Ascending aorta (tissue), 2 donors: ENCODE data around the gene LHX6. TPM values are rescaled to one million over a fixed set of nuclear protein-coding genes. Genes with fewer than 3 reads are reported as not detected.

Experiments
- DNase-seq, 2 donors: peaks; one replicate each; pipeline ENCODE4 v3.0.0-alpha.2; 2019; ENCODE audit warnings: low spot score in 2 of 2
- H3K27ac ChIP-seq, 2 donors: fragments of 200-600 bp; sonication (generic); one replicate each; pipeline ENCODE4 v1.5.1; 2016 to 2017; ENCODE audit warnings: mild to moderate bottlenecking in 1 of 2
- H3K27me3 ChIP-seq: fragments of 200-600 bp; sonication (generic); one replicate; pipeline ENCODE4 v1.5.1; 2017
- H3K36me3 ChIP-seq, 2 donors: fragments of 200-600 bp; sonication (generic); one replicate each; pipeline ENCODE4 v1.5.1; 2016
- H3K4me1 ChIP-seq, 2 donors: fragments of 200-600 bp; sonication (generic); one replicate each; pipeline ENCODE4 v1.5.1; 2016 to 2017; ENCODE audit warnings: mild to moderate bottlenecking in 1 of 2
- H3K4me3 ChIP-seq, 2 donors: fragments of 200-600 bp; sonication (generic); one replicate each; pipeline ENCODE4 v1.5.1; 2016 to 2017; ENCODE audit warnings: mild to moderate bottlenecking in 1 of 2
- H3K9me3 ChIP-seq, 2 donors: fragments of 200-600 bp; sonication (generic); one replicate each; pipeline ENCODE4 v1.5.1; 2016
- intact Hi-C: fragments of 100-400 bp; cut with DNase I; formaldehyde crosslinking; loops from one replicate; pipeline ENCODE4 v1.15.1; 2023
- total RNA-seq: library from RNA; depleted of rRNA; stranded (reverse); fragments of >200 nt; gene quantifications from one replicate; pipeline ENCODE4 v1.1.0, GENCODE V29; 2016
- TF ChIP-seq, protein P1 (sequence below), 3 experiments: fragments of 200-600 bp in 2 of 3; fragments of 450-650 bp in 1 of 3; sonication (generic) in 2 of 3; IDR thresholded peaks; one replicate each; pipeline ENCODE4 v1.5.1; 2016 to 2019; ENCODE audit warnings: antibody characterized with exemption in 3 of 3, mild to moderate bottlenecking in 1 of 3, moderate library complexity in 1 of 3

LHX6 gene
- total RNA-seq, 1 donor from 2014 or later: 141 TPM

DNA sequence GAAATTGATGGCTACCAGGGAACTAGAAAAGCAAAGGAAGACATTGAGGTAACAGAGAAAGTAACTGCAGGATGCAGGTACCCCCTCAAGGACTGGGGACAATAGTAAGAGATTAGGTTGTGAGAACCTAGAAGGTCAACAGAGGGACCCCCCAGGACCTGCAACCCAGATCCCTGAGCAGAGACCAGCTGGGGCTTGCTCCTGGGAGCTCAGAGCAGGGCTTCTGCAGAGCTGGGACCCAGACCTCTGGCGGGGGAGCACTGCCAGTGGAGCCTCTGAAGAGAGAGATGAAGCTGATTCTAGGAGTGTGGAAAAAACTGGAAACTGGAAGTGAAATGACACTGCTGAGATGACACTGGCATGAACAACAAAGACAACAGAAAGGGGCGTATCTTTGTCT, 51.8 kb downstream of the LHX6 start:
- no peaks in the 10 kb centered on the region for H3K4me1 ChIP-seq
- no peak overlapping the region for H3K27ac ChIP-seq
- no peaks in the 10 kb centered on the region for H3K9me3 ChIP-seq
- intact Hi-C loops: no loop called here
- no peak for DNase-seq
- TF ChIP-seq, protein P1, sequence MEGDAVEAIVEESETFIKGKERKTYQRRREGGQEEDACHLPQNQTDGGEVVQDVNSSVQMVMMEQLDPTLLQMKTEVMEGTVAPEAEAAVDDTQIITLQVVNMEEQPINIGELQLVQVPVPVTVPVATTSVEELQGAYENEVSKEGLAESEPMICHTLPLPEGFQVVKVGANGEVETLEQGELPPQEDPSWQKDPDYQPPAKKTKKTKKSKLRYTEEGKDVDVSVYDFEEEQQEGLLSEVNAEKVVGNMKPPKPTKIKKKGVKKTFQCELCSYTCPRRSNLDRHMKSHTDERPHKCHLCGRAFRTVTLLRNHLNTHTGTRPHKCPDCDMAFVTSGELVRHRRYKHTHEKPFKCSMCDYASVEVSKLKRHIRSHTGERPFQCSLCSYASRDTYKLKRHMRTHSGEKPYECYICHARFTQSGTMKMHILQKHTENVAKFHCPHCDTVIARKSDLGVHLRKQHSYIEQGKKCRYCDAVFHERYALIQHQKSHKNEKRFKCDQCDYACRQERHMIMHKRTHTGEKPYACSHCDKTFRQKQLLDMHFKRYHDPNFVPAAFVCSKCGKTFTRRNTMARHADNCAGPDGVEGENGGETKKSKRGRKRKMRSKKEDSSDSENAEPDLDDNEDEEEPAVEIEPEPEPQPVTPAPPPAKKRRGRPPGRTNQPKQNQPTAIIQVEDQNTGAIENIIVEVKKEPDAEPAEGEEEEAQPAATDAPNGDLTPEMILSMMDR (IDR thresholded peaks at IDR 0.05): no peak
- H3K27me3 ChIP-seq: no peaks in the 10 kb centered on the region
- no peak overlapping the region for H3K4me3 ChIP-seq
- H3K36me3 ChIP-seq: no peaks in the 10 kb centered on the region

GRCh38 chr9:122173670-122174069, 55.1 kb downstream of the LHX6 start:
- no peaks in the 10 kb centered on the region for H3K9me3 ChIP-seq
- TF ChIP-seq, protein P1 (IDR thresholded peaks at IDR 0.05): no peak
- no peaks in the 10 kb centered on the region for H3K4me1 ChIP-seq
- DNase-seq: no peak
- H3K27ac ChIP-seq: no peak overlapping the region
- H3K27me3 ChIP-seq: no peaks in the 10 kb centered on the region
- no peaks in the 10 kb centered on the region for H3K36me3 ChIP-seq
- intact Hi-C loops: no loop called here
- H3K4me3 ChIP-seq: no peak overlapping the region

- no peak for DNase-seq
- H3K27ac ChIP-seq: no peak overlapping the region
- H3K36me3 ChIP-seq: no peaks in the 10 kb centered on the region
- H3K9me3 ChIP-seq: no peaks in the 10 kb centered on the region
- TF ChIP-seq, protein P1 (IDR thresholded peaks at IDR 0.05): no peak
- no peaks in the 10 kb centered on the region for H3K4me1 ChIP-seq
- no peaks in the 10 kb centered on the region for H3K27me3 ChIP-seq
- no peak overlapping the region for H3K4me3 ChIP-seq
- intact Hi-C loops: no loop called here
Measured at GRCh38 chr9:122172131-122172530, 56.6 kb downstream of the LHX6 start.

DNA sequence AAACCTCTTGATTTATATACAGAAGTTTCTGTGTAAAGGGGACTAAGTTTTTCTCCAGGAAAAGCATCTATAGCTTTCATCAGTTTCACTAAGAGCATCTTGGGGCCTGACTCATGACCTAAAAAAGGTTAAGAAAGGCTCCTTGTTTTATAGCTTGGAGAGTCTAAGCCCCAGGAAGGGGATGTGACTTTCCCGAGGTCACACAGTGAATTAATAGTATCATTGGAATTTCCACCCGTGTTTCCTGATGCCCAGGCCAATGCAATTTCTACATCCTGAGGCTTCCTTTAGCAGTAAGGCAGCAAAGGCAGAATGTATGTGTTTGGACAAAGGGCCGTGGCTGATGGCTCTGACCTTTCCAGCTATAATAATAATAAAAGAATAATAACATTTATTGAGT, 60.4 kb downstream of the LHX6 start:
- Histone ChIP-seq H3K4me3 (no peak overlapping the region), H3K9me3 (no peaks in the 10 kb centered on the region), H3K4me1 (no peaks in the 10 kb centered on the region), H3K27ac (no peak overlapping the region), H3K27me3 (no peaks in the 10 kb centered on the region), H3K36me3 (no peaks in the 10 kb centered on the region)
- DNase-seq: no peak
- TF ChIP-seq, protein P1 (IDR thresholded peaks at IDR 0.05): no peak
- intact Hi-C loops: no loop called here

DNA sequence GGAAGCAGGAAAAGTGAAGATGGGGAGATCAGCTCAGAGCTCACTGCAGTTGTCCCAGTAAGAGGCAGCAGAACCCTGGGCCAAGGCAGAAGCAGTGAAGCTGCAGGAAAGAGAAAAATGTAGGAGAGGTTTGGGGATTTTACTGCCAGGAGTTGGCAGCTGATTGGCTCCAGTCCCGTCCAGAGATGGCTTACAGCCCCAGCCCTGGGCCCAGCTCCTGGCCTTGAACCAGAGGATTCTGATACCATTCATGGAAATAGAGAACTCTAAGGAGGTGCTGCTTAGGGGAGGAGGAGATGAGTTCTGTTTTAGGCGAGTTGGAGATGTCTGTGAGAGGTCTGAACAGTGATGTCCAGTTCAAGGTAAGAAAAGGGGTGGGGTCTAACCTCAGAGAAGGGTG, 64.5 kb downstream of the LHX6 start:
- TF ChIP-seq, protein P1 (IDR thresholded peaks at IDR 0.05): no peak
- intact Hi-C loops: no loop called here
- no peak for DNase-seq

GRCh38 chr9:122162415-122162814, 66.3 kb downstream of the LHX6 start:
- TF ChIP-seq, protein P1 (IDR thresholded peaks at IDR 0.05): no peak
- intact Hi-C loops: no loop called here
- no peak for DNase-seq
- H3K36me3 ChIP-seq: no peaks in the 10 kb centered on the region
- no peak overlapping the region for H3K27ac ChIP-seq
- no peaks in the 10 kb centered on the region for H3K27me3 ChIP-seq
- peaks cover 0 to 11% of the 10 kb centered on the region in 2 donors for H3K4me1 ChIP-seq
- H3K4me3 ChIP-seq: no peak overlapping the region
- H3K9me3 ChIP-seq: no peaks in the 10 kb centered on the region

More for the DNA sequence above, 64.5 kb downstream of the LHX6 start:
- H3K4me1 ChIP-seq: no peaks in the 10 kb centered on the region
- H3K36me3 ChIP-seq: no peaks in the 10 kb centered on the region
- H3K4me3 ChIP-seq: no peak overlapping the region
- H3K9me3 ChIP-seq: no peaks in the 10 kb centered on the region
- H3K27me3 ChIP-seq: no peaks in the 10 kb centered on the region
- no peak overlapping the region for H3K27ac ChIP-seq
